HEK293T (cell line): ENCODE measurements around the gene PHF1.
"Not testable (repeated sequence)": the region's sequence is repeated elsewhere in the genome, so short reads cannot be mapped to it uniquely, and the experiment has no call there.

Source experiments
- CTCF ChIA-PET: fragments of 350-600 bp; formaldehyde crosslinking; extraction: SDS; loops from one replicate; lab custom pipeline; 2021; ENCODE audit warnings: antibody characterized with exemption, inconsistent platforms; lab: Yijun Ruan, JAX
- POLR2A ChIA-PET: fragments of 350-600 bp; formaldehyde crosslinking; extraction: SDS; loops from one replicate; lab custom pipeline; 2020; ENCODE audit warnings: antibody characterized with exemption, inconsistent platforms; lab: Yijun Ruan, JAX
- DNase-seq: peaks from one replicate; pipeline ENCODE4 v3.0.0; 2012; ENCODE audit warnings: mixed read lengths; ENCODE audit errors: extremely low spot score
- ARNT ChIP-seq: fragments of 450-650 bp; IDR thresholded peaks from 2 replicates; pipeline ENCODE4 v1.6.1; 2017; ENCODE audit warnings: mild to moderate bottlenecking
- BHLHE40 ChIP-seq: fragments of 450-650 bp; IDR thresholded peaks from 2 replicates; pipeline ENCODE4 v1.6.1; 2016; ENCODE audit warnings: mild to moderate bottlenecking, moderate library complexity, borderline replicate concordance
- CTBP1 ChIP-seq: fragments of 450-650 bp; IDR thresholded peaks from 2 replicates; pipeline ENCODE4 v1.6.1; 2016; ENCODE audit warnings: borderline replicate concordance
- ELF4 ChIP-seq: fragments of 450-650 bp; IDR thresholded peaks from 2 replicates; pipeline ENCODE4 v1.6.1; 2017; ENCODE audit warnings: antibody characterized with exemption
- FOXA1 ChIP-seq: fragments of 450-650 bp; IDR thresholded peaks from 2 replicates; pipeline ENCODE4 v1.6.1; 2016; ENCODE audit warnings: mild to moderate bottlenecking
- FOXK2 ChIP-seq: fragments of 450-650 bp; IDR thresholded peaks from 2 replicates; pipeline ENCODE4 v1.6.1; 2016; ENCODE audit warnings: mild to moderate bottlenecking
- FOXM1 ChIP-seq: fragments of 450-650 bp; IDR thresholded peaks from 2 replicates; pipeline ENCODE4 v1.6.1; 2017; ENCODE audit warnings: mild to moderate bottlenecking, borderline replicate concordance
- HDGF ChIP-seq: fragments of 450-650 bp; IDR thresholded peaks from 2 replicates; pipeline ENCODE4 v1.6.1; 2017; ENCODE audit warnings: antibody characterized with exemption, borderline replicate concordance
- L3MBTL2 ChIP-seq: fragments of 450-650 bp; conservative IDR thresholded peaks from 2 replicates; pipeline ENCODE4 v1.6.1; 2016; ENCODE audit warnings: mild to moderate bottlenecking
- LEF1 ChIP-seq: fragments of 450-650 bp; IDR thresholded peaks from 2 replicates; pipeline ENCODE4 v1.6.1; 2017; ENCODE audit warnings: mild to moderate bottlenecking, borderline replicate concordance
- NFRKB ChIP-seq: fragments of 450-650 bp; IDR thresholded peaks from 2 replicates; pipeline ENCODE4 v1.6.1; 2016; ENCODE audit warnings: mild to moderate bottlenecking, moderate library complexity
- PKNOX1 ChIP-seq: fragments of 450-650 bp; IDR thresholded peaks from 2 replicates; pipeline ENCODE4 v1.6.1; 2016
- SP1 ChIP-seq: fragments of 450-650 bp; IDR thresholded peaks from 2 replicates; pipeline ENCODE4 v1.6.1; 2017
- SUZ12 ChIP-seq: fragments of 450-650 bp; IDR thresholded peaks from 2 replicates; pipeline ENCODE4 v1.6.1; 2016; ENCODE audit warnings: mild to moderate bottlenecking
- TARDBP ChIP-seq: fragments of 450-650 bp; IDR thresholded peaks from 2 replicates; pipeline ENCODE4 v1.6.1; 2016
- ZNF384 ChIP-seq: fragments of 450-650 bp; IDR thresholded peaks from 2 replicates; pipeline ENCODE4 v1.6.1; 2016

PHF1 gene

GRCh38 chr6:33372526-33373123, 38.2 kb upstream of the PHF1 start:
- no peak for DNase-seq
- no peak for TF ChIP-seq TARDBP
- no peak for TF ChIP-seq PKNOX1
- no peak for TF ChIP-seq ZNF384
- TF ChIP-seq SUZ12 = no peak
- TF ChIP-seq FOXK2 = no peak
- TF ChIP-seq CTBP1 = no peak
- TF ChIP-seq FOXA1 = no peak
- no peak for TF ChIP-seq L3MBTL2
- TF ChIP-seq HDGF = no peak
- TF ChIP-seq ARNT = no peak
- TF ChIP-seq ELF4 = no peak
- no peak for TF ChIP-seq LEF1
- TF ChIP-seq SP1 = no peak
- no peak for TF ChIP-seq NFRKB
- TF ChIP-seq FOXM1 = no peak
- no peak for TF ChIP-seq BHLHE40
- ChIA-PET POLR2A (interaction anchor here (1.3 kb wide), 1 partner anchor 27 kb away, joined by 3 read pairs; no protein-coding TSS in a partner anchor), CTCF (no interaction called here)

- TF ChIP-seq ARNT (no peak), LEF1 (no peak), L3MBTL2 (no peak), CTBP1 (no peak), NFRKB (no peak), FOXK2 (no peak), HDGF (no peak), BHLHE40 (no peak)
- ChIA-PET POLR2A (interaction anchor here (1.5 kb wide), 1 partner anchor 9 kb away, joined by 7 read pairs; no protein-coding TSS in a partner anchor), CTCF (interaction anchor here (0.7 to 0.9 kb wide), 2 partner anchors 9 to 26 kb away, joined by 3 to 4 read pairs; no protein-coding TSS in a partner anchor)
These were observed 36.6 kb upstream of the PHF1 start for GRCh38 chr6:33373960-33374910.

GRCh38 chr6:33375143-33375671, 35.6 kb upstream of the PHF1 start:
- no peak for DNase-seq
- POLR2A ChIA-PET = interaction anchor here (1.5 kb wide), 1 partner anchor 10 kb away, joined by 7 read pairs; no protein-coding TSS in a partner anchor
- no peak for TF ChIP-seq LEF1
- no peak for TF ChIP-seq FOXM1
- TF ChIP-seq BHLHE40 = no peak
- no peak for TF ChIP-seq ARNT
- CTCF ChIA-PET = interaction anchor here (0.9 kb wide), 1 partner anchor 10 kb away, joined by 3 read pairs; no protein-coding TSS in a partner anchor

More at GRCh38 chr6:33373960-33374910, 36.6 kb upstream of the PHF1 start:
- DNase-seq = no peak

GRCh38 chr6:33377171-33377570, 33.6 kb upstream of the PHF1 start:
- POLR2A ChIA-PET = no interaction called here
- DNase-seq = no peak
- CTCF ChIA-PET = interaction anchor here (1.3 kb wide), 1 partner anchor 12 kb away, joined by 3 read pairs; no protein-coding TSS in a partner anchor
- TF ChIP-seq FOXA1 (no peak), SUZ12 (no peak)

GRCh38 chr6:33379184-33379583, 31.6 kb upstream of the PHF1 start:
- POLR2A ChIA-PET, DNase-seq, CTCF ChIA-PET: not testable (repeated sequence)
- 0 out of 2 replicates have a peak, but pooled peaks have one; percentile 11 for TF ChIP-seq ZNF384

GRCh38 chr6:33380272-33380981, 30.4 kb upstream of the PHF1 start:
- no peak for TF ChIP-seq L3MBTL2
- TF ChIP-seq BHLHE40 = no peak
- TF ChIP-seq LEF1 = no peak
- no peak for TF ChIP-seq SUZ12
- TF ChIP-seq CTBP1 = no peak
- no peak for TF ChIP-seq FOXA1
- no peak for DNase-seq
- ChIA-PET POLR2A (no interaction called here), CTCF (interaction anchor here (0.7 kb wide), 1 partner anchor 10 kb away, joined by 3 read pairs; no protein-coding TSS in a partner anchor)
